Transverse colon (tissue), 4 donors: ENCODE measurements around the gene HMGCS2. TPM values are rescaled to one million over a fixed set of nuclear protein-coding genes. Genes with fewer than 3 reads are reported as not detected.

Experiments used
- DNase-seq: peaks from one replicate; pipeline ENCODE4 v3.0.0-alpha.2; 2019
- H3K27ac ChIP-seq, 4 donors: fragments of 200-600 bp; sonication (generic); 2 replicates each; pipeline ENCODE4 v1.5.1; 2016 to 2018; ENCODE audit warnings: inconsistent platforms in 4 of 4
- H3K27me3 ChIP-seq: fragments of 200-600 bp; sonication (generic); 2 replicates; pipeline ENCODE4 v1.5.1; 2017; ENCODE audit warnings: inconsistent platforms
- H3K36me3 ChIP-seq, 4 donors: fragments of 200-600 bp; sonication (generic); 2 replicates each; pipeline ENCODE4 v1.5.1; 2017 to 2019; ENCODE audit warnings: inconsistent platforms in 4 of 4
- H3K4me1 ChIP-seq, 4 donors: fragments of 200-600 bp; sonication (generic); 2 replicates each; pipeline ENCODE4 v1.5.1; 2017 to 2020; ENCODE audit warnings: inconsistent platforms in 4 of 4
- H3K4me3 ChIP-seq, 4 donors: fragments of 200-600 bp; sonication (generic); 1 replicate in 1 of 4; 2 replicates in 3 of 4; pipeline versions ENCODE4 v1.5.1 to v1.6.1; 2017 to 2019; ENCODE audit warnings: inconsistent platforms in 4 of 4
- H3K9me3 ChIP-seq, 2 donors: fragments of 200-600 bp; sonication (generic); 2 replicates each; pipeline ENCODE4 v1.5.1; 2017 to 2019; ENCODE audit warnings: inconsistent platforms in 2 of 2
- CTCF ChIP-seq, 5 experiments: fragments of 200-600 bp in 3 of 5; fragments of 450-650 bp in 2 of 5; sonication (generic) in 3 of 5; IDR thresholded peaks; 1 replicate in 2 of 5; 2 replicates in 3 of 5; pipeline ENCODE4 v1.5.1; 2016 to 2017; ENCODE audit warnings: antibody characterized with exemption in 5 of 5, inconsistent platforms in 3 of 5, mild to moderate bottlenecking in 2 of 5, moderate library complexity in 1 of 5
- EP300 ChIP-seq: sonication (generic); formaldehyde crosslinking; IDR thresholded peaks from one replicate; pipeline ENCODE4 v1.6.1; 2017; ENCODE audit warnings: antibody characterized with exemption, low read depth
- POLR2A ChIP-seq: fragments of 450-650 bp; IDR thresholded peaks from one replicate; pipeline ENCODE4 v1.6.1; 2016; ENCODE audit warnings: antibody characterized with exemption, mild to moderate bottlenecking, moderate library complexity
- POLR2AphosphoS5 ChIP-seq, 3 donors: sonication (generic); formaldehyde crosslinking; IDR thresholded peaks; one replicate each; pipeline ENCODE4 v1.6.1; 2016; ENCODE audit warnings: antibody characterized with exemption in 3 of 3
- WGBS, 2 donors: methylation state at CpG; one replicate each; pipeline ENCODE4 v1.1.5; 2018; ENCODE audit warnings: low coverage in 1 of 2; 5-methylcytosine and 5-hydroxymethylcytosine counted together
- in situ Hi-C, 4 donors: fragments of 200-750 bp; cut with MboI; loops; one replicate each; pipeline versions ENCODE4 v1.15.0 to v1.15.1; 2017; ENCODE audit warnings: low sequenced_read_pairs in 3 of 4, low pct_ligation_motif_present in 1 of 4, low pct_unique_long_range_greater_than_20kb in 1 of 4
- intact Hi-C: fragments of 100-400 bp; cut with DNase I; formaldehyde crosslinking; loops from one replicate; pipeline ENCODE4 v1.15.1; 2023; ENCODE audit warnings: low total_unique reads
- total RNA-seq, 4 donors: library from RNA; depleted of rRNA; stranded (reverse); fragments of >200 nt; gene quantifications; one replicate each; pipeline ENCODE4 v1.1.0, GENCODE V29; 2016

Gene HMGCS2
- total RNA-seq = 1,000 to 10,000 TPM in 1 of 4 donors, 100 to 1,000 TPM in 2, 10 to 100 TPM in 1; 24.7 to 1,050 (median 278) TPM

GRCh38 chr1:119768778-119769177, at the start of gene HMGCS2:
TSS of gene HMGCS2 (minus strand) at chr1:119768905. CDS start at chr1:119768844, 61 bp downstream.
- DNase-seq = peak; percentile 89

GRCh38 chr1:119818181-119818580, 49.5 kb upstream of the HMGCS2 start:
- peaks cover 4 to 42% (median 24%) of the 10 kb centered on the region in 4 donors for H3K4me1 ChIP-seq
- in situ Hi-C loops = no loop called here
- 75 to 93% methylated on average over 1 to 2 of the region's 2 CpGs for WGBS, 2 donors
- no peak for DNase-seq
- H3K27me3 ChIP-seq = no peaks in the 10 kb centered on the region
- no peaks in the 10 kb centered on the region for H3K36me3 ChIP-seq
- intact Hi-C loops = no loop called here
- no peaks in the 10 kb centered on the region for H3K9me3 ChIP-seq
- peak overlapping the region in 1 of 4 donors; percentile 6 for H3K27ac ChIP-seq
- no peak overlapping the region for H3K4me3 ChIP-seq
- no peak for TF ChIP-seq POLR2A

More at GRCh38 chr1:119768778-119769177, at the start of gene HMGCS2:
- in situ Hi-C loops = no loop called here
- peak within 1 kb of the TSS; percentile 14 to 48 (median 30) for H3K4me3 ChIP-seq
- intact Hi-C loops = no loop called here
- H3K9me3 ChIP-seq = no peaks in the 10 kb centered on the region
- H3K36me3 ChIP-seq = no peaks in the 10 kb centered on the region
- peak; percentile 72 for TF ChIP-seq POLR2A
- TF ChIP-seq POLR2AphosphoS5 (IDR thresholded peaks at IDR 0.05) = peak; percentile 69 to 93 (median 73)
- TF ChIP-seq CTCF (IDR thresholded peaks at IDR 0.05) = no peak
- no peak for TF ChIP-seq EP300
- 22 to 52% methylated on average over 3 to 8 of the region's 8 CpGs for WGBS, 2 donors
- H3K27ac ChIP-seq = peak within 1 kb of the TSS; percentile 79 to 85 (median 80)
- H3K27me3 ChIP-seq = no peaks in the 10 kb centered on the region
- peaks cover 0 to 57% (median 21%) of the 10 kb centered on the region in 4 donors for H3K4me1 ChIP-seq

- peak; percentile 42 for DNase-seq
Measured at GRCh38 chr1:119816407-119816806, 47.7 kb upstream of the HMGCS2 start.

GRCh38 chr1:119815928-119816327, 47.2 kb upstream of the HMGCS2 start:
- Histone ChIP-seq H3K4me3 (no peak overlapping the region), H3K9me3 (no peaks in the 10 kb centered on the region), H3K27ac (peak overlapping the region; percentile 18 to 75 (median 60)), H3K4me1 (peaks cover 7 to 49% (median 27%) of the 10 kb centered on the region in 4 donors), H3K36me3 (no peaks in the 10 kb centered on the region), H3K27me3 (no peaks in the 10 kb centered on the region)
- WGBS, 2 donors = 46 to 53% methylated on average over 6 to 7 of the region's 7 CpGs
- intact Hi-C loops = no loop called here
- TF ChIP-seq EP300 (no peak), POLR2A (no peak), POLR2AphosphoS5 (IDR thresholded peaks at IDR 0.05) (no peak), CTCF (IDR thresholded peaks at IDR 0.05) (no peak)
- DNase-seq = no peak
- in situ Hi-C loops = no loop called here

More at GRCh38 chr1:119816407-119816806, 47.7 kb upstream of the HMGCS2 start:
- H3K36me3 ChIP-seq = no peaks in the 10 kb centered on the region
- H3K27me3 ChIP-seq = no peaks in the 10 kb centered on the region
- H3K4me1 ChIP-seq = peaks cover 4 to 46% (median 27%) of the 10 kb centered on the region in 4 donors
- no peaks in the 10 kb centered on the region for H3K9me3 ChIP-seq
- peak overlapping the region; percentile 71 to 75 (median 72) for H3K27ac ChIP-seq
- WGBS, 2 donors = 29 to 54% methylated on average over 1 to 2 of the region's 2 CpGs
- H3K4me3 ChIP-seq = no peak overlapping the region
- intact Hi-C loops = no loop called here
- in situ Hi-C loops = no loop called here
- TF ChIP-seq EP300 = peak; percentile 45
- TF ChIP-seq POLR2AphosphoS5 (IDR thresholded peaks at IDR 0.05) = peak in 2 of 3 donors; percentile 43 to 68
- TF ChIP-seq CTCF (IDR thresholded peaks at IDR 0.05) = no peak

GRCh38 chr1:119815361-119815760, 46.7 kb upstream of the HMGCS2 start:
- DNase-seq = no peak
- no peak for TF ChIP-seq POLR2AphosphoS5 (IDR thresholded peaks at IDR 0.05)
- TF ChIP-seq CTCF (IDR thresholded peaks at IDR 0.05) = no peak
- TF ChIP-seq POLR2A = no peak
- TF ChIP-seq EP300 = no peak
- intact Hi-C loops = no loop called here
- WGBS, 2 donors = 74 to 75% methylated on average over 3 of the region's 3 CpGs
- in situ Hi-C loops = no loop called here
- Histone ChIP-seq H3K4me3 (no peak overlapping the region), H3K36me3 (no peaks in the 10 kb centered on the region), H3K9me3 (no peaks in the 10 kb centered on the region), H3K27ac (peak overlapping the region in 3 of 4 donors; percentile 49 to 75 (median 71)), H3K27me3 (no peaks in the 10 kb centered on the region), H3K4me1 (peaks cover 8 to 49% (median 27%) of the 10 kb centered on the region in 4 donors)
